GM12892 (cell line): ENCODE measurements around the gene PPP2R2C.

Experiments used
- POLR2A ChIP-seq: IDR thresholded peaks from 2 replicates; pipeline ENCODE4 v1.6.1; 2011; ENCODE audit warnings: low read depth, low read length, control low read depth
- TAF1 ChIP-seq: IDR thresholded peaks from 2 replicates; pipeline ENCODE4 v1.6.1; 2011; ENCODE audit warnings: low read depth, mild to moderate bottlenecking, control low read depth, low read length, borderline replicate concordance

DNA sequence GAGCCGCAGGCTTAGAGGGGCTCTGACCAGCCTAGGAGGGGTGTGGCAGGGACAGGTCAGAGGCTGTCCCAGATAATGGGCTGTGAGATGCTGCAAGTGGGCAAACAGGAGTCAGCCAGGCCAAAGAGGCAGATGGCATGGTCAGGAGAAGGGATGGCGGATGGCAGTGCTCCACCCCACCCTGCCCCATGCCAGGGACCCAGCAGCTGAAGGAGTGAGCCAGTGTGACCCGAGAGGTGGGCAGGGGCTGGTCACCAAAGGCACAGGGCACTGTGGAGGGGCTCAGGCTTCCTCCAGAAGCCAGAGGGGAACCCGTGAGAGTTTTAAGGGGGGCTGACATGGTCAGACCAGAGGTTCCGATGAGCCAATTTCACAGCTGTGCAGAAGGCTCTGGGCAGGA is 105.8 kb downstream of the PPP2R2C start:
- TF ChIP-seq POLR2A (no peak), TAF1 (no peak)
